Epidermal melanocyte (primary cell): ENCODE results near the gene ALDH16A1.
A peak's percentile ranks its signal among the peaks of the same experiment; 100 is the strongest.
"Not testable (repeated sequence)": the region's sequence is repeated elsewhere in the genome, so short reads cannot be mapped to it uniquely, and the experiment has no call there.

Experiments
- DNase-seq: peaks from one replicate; pipeline ENCODE4 v3.0.0; 2011; ENCODE audit warnings: low spot score; ENCODE audit not compliant: insufficient read length

The ALDH16A1 gene

DNA sequence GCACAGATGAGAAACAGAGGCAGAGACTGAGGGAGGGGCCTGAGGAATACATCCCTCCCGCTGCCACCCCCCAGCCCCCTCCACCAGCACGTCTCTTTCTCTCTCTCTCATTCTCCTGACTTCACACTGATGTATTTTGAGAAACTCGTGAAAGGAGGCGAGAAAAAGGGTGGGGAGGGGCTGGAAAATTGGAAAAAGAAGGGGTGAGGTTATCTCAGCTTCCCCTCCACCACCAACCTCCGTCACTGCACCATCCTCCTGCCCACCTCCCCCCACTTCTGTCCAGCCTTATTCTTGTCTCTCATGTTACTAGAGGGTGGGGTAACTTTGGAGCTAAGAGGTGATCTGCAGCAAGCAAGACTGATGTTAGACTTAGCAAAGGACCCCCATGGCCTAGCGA is 13.2 kb upstream of the ALDH16A1 start:
- DNase-seq: peak; percentile 17

DNA sequence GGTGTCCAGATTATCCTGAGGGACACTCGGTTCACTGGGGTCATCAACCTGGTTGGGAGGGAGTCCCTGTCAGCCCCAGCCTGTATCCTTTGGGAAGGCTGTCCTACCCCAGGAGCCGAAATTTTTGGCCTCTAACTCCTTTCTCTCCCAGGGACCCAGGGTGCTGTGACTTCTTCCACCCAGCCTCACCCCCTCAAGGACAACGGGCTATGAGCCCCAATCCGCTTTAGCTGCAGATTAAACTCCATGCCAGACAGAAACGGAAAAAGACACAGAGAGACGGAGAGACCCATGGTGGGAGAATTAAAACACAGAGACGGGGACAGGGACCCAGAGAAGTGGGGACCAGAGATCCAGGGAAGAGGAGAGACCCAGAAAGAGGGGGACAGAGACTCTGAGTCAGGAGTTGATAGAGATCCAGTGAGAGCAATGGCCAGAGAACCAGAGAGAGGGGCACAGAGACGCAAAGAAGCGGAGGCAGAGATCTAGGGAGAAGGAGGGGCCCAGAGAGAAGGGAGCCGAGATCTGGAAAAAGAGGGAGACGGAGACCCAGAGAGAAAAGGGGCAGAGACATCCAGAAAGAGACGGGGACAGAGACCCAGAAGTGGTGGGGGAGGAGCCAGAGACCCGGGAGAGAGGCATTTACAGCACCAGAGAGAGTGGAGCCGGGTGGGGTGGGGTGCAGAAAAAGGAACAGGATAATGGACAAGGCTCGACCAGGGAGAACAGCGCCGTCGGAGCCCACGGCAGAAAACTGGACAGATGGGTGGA is 12.4 kb upstream of the ALDH16A1 start:
- peak; percentile 17 for DNase-seq

DNA sequence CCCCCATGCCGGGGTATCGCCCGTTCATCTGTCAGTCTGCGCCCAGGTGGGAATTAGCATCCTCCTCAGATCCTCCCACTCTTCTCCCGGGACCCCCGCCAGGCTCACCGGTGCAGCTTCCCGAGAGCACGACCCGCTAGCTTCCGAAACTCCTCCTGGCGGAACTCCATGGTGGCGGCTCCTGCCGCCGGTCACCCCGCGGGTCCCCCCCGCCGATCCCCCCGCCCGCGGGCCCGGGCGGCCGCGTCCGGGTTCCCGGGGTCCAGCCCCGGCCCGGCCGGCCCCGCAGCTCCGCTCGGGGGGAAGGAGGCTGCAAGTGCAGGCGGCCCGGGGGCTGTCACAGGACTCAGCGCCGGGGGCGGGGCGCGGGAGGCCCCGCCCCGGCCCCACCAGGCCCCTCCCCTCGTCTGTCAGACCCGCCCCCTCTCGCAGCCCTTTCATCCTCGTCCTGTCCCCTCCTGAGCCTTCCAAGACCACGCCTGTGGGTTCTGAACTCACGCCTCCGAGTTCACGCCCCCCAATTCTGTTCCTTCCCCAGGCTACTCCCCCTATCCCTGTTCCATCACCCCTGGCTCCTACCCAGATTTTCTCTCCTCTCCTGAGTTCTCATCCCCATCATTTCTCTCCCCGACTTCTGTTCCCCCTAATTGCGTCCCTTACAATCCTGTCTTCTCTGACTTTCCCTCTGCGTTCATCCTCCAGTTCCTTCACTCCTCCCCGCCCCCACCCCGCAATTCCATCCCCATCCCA is 11.6 kb upstream of the ALDH16A1 start, which contains the start of gene SLC17A7:
TSS of gene SLC17A7 (minus strand) at position 318 of the 750 bp plus-strand sequence. CDS start at position 170, 148 bp downstream.
- DNase-seq: peak; percentile 16

- peak; percentile 20 for DNase-seq
These were observed 11.1 kb upstream of the ALDH16A1 start for GRCh38 chr19:49441960-49442350.

GRCh38 chr19:49442354-49442753 is 10.7 kb upstream of the ALDH16A1 start:
- peak; percentile 56 for DNase-seq

GRCh38 chr19:49442771-49443365 is 10.2 kb upstream of the ALDH16A1 start:
- DNase-seq: peak; percentile 92

- peak; percentile 92 for DNase-seq
These were observed 9.5 kb upstream of the ALDH16A1 start for GRCh38 chr19:49443366-49444099.

GRCh38 chr19:49444100-49444700 is 8.8 kb upstream of the ALDH16A1 start:
- not testable (repeated sequence) for DNase-seq

DNA sequence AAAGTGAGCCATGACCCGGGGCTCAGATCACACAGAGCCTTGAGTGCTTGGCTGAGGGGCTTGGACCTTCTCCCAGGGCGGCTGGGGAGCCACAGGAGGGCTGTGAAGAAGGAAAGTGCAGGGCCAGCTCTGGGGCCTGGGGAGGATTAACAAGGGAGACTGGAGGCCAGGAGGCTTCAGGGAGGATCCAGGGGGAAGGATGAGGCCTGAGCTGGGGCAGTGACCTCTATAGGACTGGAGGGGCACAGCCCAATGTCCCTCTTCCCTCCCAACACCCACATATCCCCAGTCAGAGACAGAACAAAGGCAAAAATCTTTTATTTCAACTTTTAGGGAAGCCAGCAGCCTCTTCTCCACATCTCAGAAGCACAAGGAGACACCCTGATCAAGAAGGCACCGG is 7.0 kb upstream of the ALDH16A1 start:
- DNase-seq: no peak

DNA sequence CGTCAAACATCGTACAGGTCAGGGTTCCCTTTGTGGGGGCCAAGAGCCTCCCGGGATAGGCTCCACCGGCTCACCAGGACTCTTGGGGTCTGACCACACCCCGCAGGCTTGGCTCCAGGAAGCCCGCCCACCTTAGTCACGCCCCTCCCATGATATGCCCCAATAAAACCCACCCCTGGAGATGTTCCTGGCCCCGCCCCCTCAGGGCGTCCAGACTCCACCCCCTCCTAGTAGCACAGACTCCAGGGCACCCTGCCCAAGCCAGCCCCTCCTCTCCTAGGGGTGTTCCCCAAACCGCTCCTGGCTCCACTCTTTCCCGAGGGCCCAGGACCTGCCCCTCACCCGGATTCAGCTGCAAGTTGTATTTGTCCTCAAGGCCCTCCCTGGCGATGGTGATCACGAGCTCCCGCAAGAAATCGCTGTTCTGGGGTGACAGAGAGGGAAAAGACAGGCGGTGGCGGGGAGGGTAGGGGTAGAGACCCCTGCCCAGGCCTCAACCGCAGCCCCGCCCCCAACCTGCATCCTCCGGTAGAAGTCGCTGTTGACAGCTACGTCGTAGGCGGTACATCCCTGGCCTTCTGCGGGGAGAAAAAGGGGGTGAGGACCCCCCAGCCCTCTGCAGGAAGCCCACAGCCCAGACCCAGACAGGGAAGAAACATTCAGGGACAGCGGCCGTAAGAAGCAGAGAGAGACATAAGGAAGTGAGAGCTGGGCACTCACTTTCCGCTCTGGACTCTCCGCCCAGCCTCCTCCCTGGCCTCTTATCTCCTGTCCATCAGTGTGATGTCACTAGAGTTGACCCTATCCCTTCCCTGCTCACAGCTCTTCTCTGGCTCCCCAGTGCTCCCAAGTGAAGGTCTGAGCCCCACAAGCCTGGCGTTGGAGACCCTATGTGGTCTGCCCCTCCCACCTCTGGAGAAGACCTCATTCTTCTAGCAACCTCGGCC is 5.3 kb upstream of the ALDH16A1 start:
- peak; percentile 11 for DNase-seq

DNA sequence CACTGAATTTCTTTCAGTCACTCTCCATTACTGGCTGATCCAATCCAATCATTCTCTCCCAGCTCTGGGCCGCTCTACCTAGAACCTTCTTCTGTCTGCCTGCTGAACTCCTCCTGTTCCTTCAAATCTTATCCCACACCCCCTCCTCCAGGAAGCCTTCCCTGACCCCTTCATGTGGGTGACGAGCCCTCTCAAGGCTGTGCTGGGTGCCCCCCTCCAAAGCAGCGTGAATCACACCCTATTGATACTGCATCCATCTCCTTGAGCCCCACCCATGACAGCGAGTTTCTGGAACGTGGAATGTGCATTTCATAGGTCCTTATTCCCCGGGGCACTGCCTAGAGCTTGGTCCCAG is 4.6 kb upstream of the ALDH16A1 start:
- DNase-seq: no peak

- no peak for DNase-seq
These were observed 2.6 kb upstream of the ALDH16A1 start for GRCh38 chr19:49450405-49450804.

DNA sequence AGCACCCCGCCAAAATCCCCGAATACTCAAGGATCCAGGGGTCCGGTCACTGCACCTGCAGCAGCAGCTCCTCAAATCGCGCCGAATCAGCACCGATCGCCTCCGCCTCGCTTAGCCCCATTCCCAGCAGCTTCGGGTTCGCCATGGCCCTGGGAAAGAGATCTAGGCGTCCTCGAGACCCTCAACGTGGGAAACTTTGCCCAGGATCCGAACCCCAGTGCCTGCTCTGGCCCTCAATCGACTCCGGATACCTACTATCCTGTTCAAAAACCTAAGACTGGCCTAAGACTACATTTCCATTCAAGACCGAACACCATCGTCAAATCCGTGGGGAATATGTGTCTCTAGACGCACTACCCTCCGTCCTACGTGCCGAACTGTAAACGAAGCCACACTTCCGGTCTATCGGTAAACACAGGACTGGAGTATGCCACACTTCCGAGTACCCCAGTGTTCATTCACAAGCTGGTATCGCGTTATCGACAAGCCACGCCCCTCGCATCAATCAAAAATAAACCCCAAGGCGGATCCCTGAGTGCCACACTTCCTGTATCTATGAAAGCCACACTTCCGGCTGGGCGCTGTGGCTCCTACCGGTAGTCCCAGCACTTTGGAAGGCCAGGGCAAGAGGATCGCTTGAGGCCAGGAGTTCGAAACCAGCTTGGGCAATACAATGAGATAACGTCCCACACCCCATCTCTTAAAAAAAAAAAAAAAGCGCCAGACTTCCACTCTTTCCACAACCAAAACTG is 1.4 kb upstream of the ALDH16A1 start, which contains the start of gene PIH1D1:
TSS of gene PIH1D1 (minus strand) at position 385 of the 752 bp plus-strand sequence. CDS start at position 145, 240 bp downstream.
- peak; percentile 95 for DNase-seq

- no peak for DNase-seq
These were observed 774 bp downstream of the ALDH16A1 start for GRCh38 chr19:49453757-49454240.

GRCh38 chr19:49455773-49456172 is 2.7 kb downstream of the ALDH16A1 start:
- no peak for DNase-seq

DNA sequence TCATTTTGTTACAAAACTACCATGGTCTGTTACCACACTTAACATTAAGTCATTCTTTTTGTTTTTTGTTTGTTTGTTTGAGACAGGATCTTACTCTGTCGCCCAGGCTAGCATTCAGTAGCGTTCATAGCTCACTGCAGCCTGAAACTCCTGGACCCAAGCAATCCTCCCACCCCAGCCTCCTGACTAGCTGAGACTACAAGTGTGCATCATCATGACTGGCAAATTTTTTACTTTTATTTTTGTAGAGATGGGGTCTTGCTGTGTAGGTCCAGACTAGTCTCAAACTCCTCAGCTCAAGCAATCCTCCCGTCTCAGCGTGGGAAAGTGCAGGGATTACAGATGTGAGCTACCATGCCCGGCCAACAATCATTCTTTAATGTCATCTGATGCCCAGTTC is 3.3 kb downstream of the ALDH16A1 start:
- no peak for DNase-seq

- no peak for DNase-seq
These were observed 5.5 kb downstream of the ALDH16A1 start for GRCh38 chr19:49458567-49458903.

DNA sequence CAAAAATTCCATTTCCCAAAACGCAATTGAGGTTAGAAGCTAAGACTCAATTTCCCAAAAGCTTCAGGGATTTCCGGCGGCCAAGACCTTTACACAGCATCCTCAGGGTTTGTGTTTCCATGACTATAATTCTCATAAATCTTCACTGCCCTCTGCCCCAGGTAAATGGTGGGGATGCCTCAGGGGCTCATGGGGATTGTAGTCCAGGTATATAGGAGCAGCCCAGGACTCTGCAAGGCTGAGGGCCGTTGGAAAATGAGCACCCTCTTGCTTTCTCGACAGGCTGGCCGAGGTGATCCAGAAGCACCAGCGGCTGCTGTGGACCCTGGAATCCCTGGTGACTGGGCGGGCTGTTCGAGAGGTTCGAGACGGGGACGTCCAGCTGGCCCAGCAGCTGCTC is 6.4 kb downstream of the ALDH16A1 start:
- DNase-seq: no peak

DNA sequence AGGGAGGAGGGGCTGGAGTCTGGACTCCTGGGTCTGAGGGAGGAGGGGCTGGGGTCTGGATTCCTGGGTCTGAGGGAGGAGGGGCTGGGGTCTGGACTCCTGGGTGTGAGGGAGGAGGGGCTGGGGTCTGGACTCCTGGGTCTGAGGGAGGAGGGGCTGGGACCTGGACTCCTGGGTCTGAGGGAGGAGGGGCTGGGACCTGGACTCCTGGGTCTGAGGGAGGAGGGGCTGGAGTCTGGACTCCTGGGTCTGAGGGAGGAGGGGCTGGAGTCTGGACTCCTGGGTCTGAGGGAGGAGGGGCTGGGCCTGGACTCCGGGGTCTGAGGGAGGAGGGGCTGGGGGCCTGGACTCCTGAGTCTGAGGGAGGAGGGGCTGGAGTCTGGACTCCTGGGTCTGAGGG is 8.1 kb downstream of the ALDH16A1 start:
- not testable (repeated sequence) for DNase-seq
